Effector memory CD4-positive, alpha-beta T cell (primary cell): ENCODE results near the gene DRC1.

Experiments used
- DNase-seq, 3 donors: peaks; one replicate each; pipeline ENCODE4 v3.0.0-alpha.2; 2020
- H3K27ac ChIP-seq: 2 replicates; pipeline ENCODE4 v1.7.0; 2013; ENCODE audit warnings: mild to moderate bottlenecking, low read length, moderate library complexity; ENCODE audit not compliant: insufficient read depth, poor library complexity, severe bottlenecking
- H3K27me3 ChIP-seq: replicated peaks from 2 replicates; pipeline ENCODE4 v1.7.0; 2013; ENCODE audit warnings: mild to moderate bottlenecking, low read length; ENCODE audit not compliant: insufficient read depth, control insufficient read depth, poor library complexity, severe bottlenecking
- H3K36me3 ChIP-seq: 2 replicates; pipeline ENCODE4 v1.7.0; 2013; ENCODE audit warnings: mild to moderate bottlenecking, low read length, moderate library complexity; ENCODE audit not compliant: control insufficient read depth, insufficient read depth
- H3K4me1 ChIP-seq: 2 replicates; pipeline ENCODE4 v1.7.0; 2013; ENCODE audit warnings: low read length, mild to moderate bottlenecking; ENCODE audit not compliant: control insufficient read depth, insufficient read depth, poor library complexity, severe bottlenecking
- H3K4me3 ChIP-seq: 2 replicates; pipeline ENCODE4 v1.7.0; 2013; ENCODE audit warnings: low read length, low read depth, mild to moderate bottlenecking; ENCODE audit not compliant: insufficient read depth, poor library complexity, severe bottlenecking
- H3K9me3 ChIP-seq: 2 replicates; pipeline ENCODE4 v1.7.0; 2013; ENCODE audit warnings: mild to moderate bottlenecking, low read length, moderate library complexity; ENCODE audit not compliant: control insufficient read depth

The DRC1 gene

DNA sequence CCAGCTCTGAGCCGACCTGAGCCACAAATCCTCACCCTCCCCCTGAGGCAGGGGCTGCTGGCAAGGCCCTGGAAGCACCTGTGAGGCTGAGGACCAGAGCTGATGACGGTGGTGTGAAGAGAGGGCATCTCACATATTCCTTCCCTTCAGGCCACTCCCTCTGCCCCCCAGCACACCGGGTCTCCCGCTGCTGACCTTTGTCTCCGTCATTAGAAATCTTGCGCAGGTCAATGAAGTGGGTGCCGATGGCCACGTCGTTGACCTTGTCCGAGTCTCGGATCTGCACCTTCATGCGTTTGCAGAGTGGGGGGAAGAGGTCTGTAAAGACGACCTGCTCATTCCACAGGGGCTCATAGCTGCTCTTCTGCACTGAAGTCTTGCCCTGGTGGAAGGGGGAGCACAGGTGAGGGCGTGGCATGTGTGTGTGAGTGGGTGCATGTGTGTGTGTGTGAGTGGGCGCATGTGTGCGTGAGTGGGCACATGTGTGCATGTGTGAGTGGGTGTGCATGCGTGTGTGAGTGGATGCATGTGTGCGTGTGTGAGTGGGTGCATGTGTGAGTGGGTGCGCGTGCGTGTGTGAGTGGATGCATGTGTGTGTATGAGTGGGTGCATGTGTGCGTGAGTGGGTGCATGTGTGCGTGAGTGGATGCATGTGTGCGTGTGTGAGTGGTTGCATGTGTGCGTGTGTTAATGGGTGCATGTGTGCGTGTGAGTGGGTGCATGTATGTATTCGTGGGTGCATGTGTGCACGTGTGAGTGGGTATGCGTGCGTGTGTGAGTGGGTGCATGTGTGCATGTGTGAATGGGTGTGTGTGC, 80.7 kb downstream of the DRC1 start:
- no peaks in the 10 kb centered on the region for H3K27me3 ChIP-seq
- no peak overlapping the region for H3K27ac ChIP-seq
- no peak for DNase-seq
- no peaks in the 10 kb centered on the region for H3K9me3 ChIP-seq
- no peaks in the 10 kb centered on the region for H3K36me3 ChIP-seq
- H3K4me1 ChIP-seq = no peaks in the 10 kb centered on the region
- no peak overlapping the region for H3K4me3 ChIP-seq

DNA sequence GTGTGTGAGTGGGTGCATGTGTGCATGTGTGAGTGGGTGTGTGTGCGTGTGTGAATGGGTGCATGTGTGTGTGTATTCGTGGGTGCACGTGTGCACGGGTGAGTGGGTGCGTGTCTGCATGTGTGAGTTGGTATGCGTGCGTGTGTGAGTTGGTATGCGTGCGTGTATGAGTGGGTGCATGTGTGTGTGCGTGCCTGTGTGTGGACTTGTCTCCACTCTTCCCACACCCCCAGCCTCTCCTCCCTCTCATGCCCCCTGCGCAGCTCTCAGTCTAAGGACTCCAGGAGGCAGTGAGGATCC, 81.3 kb downstream of the DRC1 start:
- H3K36me3 ChIP-seq = no peaks in the 10 kb centered on the region
- DNase-seq = no peak
- H3K27me3 ChIP-seq = no peaks in the 10 kb centered on the region
- H3K4me3 ChIP-seq = no peak overlapping the region
- no peaks in the 10 kb centered on the region for H3K9me3 ChIP-seq
- H3K4me1 ChIP-seq = no peaks in the 10 kb centered on the region
- H3K27ac ChIP-seq = no peak overlapping the region

DNA sequence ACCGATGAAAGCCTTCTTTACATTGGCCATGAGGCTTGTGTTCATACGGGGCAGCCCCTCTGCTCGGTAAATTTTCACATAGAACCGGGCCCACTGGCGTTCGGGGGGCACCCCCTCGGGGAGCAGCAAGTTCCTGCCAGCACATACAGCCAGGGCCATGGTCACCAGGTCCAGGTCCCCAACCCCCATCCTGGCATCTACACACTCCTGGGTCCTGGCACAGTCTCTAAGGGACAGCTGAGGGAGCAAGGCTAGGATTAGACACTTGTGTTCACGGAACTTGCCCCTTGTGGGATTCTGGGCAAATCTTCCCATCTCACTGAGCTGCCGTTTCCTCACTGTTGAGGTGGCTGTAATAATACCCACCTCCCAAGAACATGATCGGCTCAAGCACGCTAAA, 81.8 kb downstream of the DRC1 start:
- no peaks in the 10 kb centered on the region for H3K36me3 ChIP-seq
- H3K4me3 ChIP-seq = no peak overlapping the region
- no peaks in the 10 kb centered on the region for H3K9me3 ChIP-seq
- H3K27ac ChIP-seq = no peak overlapping the region
- no peaks in the 10 kb centered on the region for H3K27me3 ChIP-seq
- H3K4me1 ChIP-seq = no peaks in the 10 kb centered on the region
- DNase-seq = no peak

DNA sequence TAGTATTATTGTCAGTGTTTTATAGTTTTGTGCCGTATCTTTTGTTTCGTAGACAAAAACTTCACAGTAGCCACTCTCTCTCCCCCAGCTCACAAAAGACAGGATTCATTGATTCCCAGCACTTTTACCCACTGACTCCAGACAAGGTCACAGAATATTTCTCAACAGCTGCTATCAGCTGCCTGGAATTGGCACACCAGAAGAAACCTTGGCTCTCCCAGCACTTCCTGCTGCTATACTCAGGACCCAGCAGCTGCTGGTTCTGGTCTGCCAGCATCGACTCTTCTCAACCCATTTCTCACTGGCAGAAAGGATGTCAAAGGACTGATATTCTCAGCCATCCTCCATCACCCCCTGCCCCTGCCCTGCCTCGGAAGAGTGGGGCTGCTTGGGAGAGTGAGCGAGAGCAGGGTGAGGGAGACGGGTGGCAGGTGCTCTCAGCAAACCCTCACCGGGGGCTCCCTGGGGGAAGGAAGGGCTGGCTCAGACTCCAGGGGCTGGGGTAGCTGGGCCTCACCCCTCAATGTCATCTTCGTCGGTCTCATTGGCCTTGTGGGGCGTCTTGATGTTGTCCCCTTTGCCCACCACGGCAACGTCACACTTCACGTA, 82.3 kb downstream of the DRC1 start:
- H3K4me3 ChIP-seq = no peak overlapping the region
- no peak overlapping the region for H3K27ac ChIP-seq
- no peaks in the 10 kb centered on the region for H3K9me3 ChIP-seq
- H3K36me3 ChIP-seq = no peaks in the 10 kb centered on the region
- no peaks in the 10 kb centered on the region for H3K4me1 ChIP-seq
- no peaks in the 10 kb centered on the region for H3K27me3 ChIP-seq
- DNase-seq = no peak

DNA sequence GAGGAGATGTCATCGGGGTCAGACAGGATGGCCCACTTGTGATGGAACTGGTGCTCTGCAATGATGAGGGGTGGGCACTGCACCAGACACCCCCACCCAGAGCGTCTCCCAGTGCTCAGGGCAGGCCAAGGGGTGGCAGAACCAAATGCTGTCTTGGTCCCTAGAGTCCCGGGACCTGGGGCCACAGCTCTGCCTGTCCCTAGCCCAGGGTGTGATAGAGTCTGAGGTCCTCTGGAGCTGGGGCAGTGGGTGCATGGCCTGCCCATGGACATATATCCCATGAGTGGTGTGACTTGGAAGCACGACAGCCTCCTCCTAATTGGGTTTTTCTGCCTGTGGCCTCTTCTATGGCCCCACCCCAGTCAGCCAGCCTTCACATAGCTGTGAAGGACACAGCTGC, 82.9 kb downstream of the DRC1 start:
- Histone ChIP-seq H3K27me3 (no peaks in the 10 kb centered on the region), H3K27ac (no peak overlapping the region), H3K9me3 (no peaks in the 10 kb centered on the region), H3K4me3 (no peak overlapping the region), H3K4me1 (no peaks in the 10 kb centered on the region), H3K36me3 (no peaks in the 10 kb centered on the region)
- DNase-seq = no peak

DNA sequence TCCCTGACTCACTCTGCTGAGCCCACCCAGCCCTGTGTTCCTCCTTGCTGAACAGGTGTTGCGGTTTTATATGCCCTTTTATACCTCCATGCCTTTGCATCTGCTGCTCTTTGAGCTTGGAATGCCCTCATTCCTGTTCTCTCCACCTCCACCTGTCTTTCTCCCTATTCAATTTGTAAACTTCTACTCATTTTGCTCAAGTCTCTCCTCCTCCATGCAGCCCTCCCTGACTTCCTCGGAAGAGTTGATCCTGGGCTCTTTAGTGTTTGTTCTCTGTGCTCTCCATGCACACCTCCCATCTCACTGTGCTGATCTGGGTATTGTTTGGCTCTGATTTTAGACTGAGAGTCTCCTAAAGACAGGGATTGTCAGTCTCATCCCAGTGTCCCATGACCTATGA, 83.4 kb downstream of the DRC1 start:
- Histone ChIP-seq H3K27ac (no peak overlapping the region), H3K36me3 (no peaks in the 10 kb centered on the region), H3K4me1 (no peaks in the 10 kb centered on the region), H3K27me3 (no peaks in the 10 kb centered on the region), H3K4me3 (no peak overlapping the region), H3K9me3 (no peaks in the 10 kb centered on the region)
- no peak for DNase-seq

DNA sequence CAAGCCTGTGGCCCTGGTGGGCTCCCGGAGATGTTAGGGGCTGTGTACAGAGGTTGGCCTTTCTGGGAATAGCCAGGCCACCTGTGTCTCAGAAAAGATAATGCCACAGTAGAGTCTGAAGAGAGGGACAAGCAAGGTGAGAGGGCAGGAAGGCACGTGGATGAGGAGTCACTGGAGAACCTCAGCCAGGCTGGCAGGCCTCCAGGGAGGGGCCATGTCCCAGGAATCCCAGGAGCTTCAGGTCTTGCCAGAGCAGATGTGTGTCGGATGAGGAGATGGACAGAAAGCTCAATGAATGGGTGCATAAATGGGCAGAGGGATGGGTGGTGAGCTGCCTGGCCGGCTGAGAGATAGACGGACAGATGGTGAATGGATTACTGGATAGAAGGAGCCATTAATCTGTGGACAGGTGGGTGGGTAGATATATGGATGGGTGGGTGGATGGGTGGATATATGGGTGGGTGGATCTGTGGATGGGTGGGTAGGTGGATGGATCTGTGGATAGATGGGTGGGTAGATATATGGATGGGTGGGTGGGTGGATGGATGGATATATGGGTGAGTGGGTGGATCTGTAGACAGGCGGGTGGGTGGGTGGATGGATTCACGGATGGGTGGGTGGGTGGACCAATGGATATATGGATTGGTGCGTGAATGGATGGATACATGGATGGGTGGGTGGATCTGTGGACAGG, 84.2 kb downstream of the DRC1 start:
- Histone ChIP-seq H3K27ac (no peak overlapping the region), H3K4me1 (no peaks in the 10 kb centered on the region), H3K36me3 (no peaks in the 10 kb centered on the region), H3K27me3 (no peaks in the 10 kb centered on the region), H3K9me3 (no peaks in the 10 kb centered on the region), H3K4me3 (no peak overlapping the region)
- DNase-seq = no peak

DNA sequence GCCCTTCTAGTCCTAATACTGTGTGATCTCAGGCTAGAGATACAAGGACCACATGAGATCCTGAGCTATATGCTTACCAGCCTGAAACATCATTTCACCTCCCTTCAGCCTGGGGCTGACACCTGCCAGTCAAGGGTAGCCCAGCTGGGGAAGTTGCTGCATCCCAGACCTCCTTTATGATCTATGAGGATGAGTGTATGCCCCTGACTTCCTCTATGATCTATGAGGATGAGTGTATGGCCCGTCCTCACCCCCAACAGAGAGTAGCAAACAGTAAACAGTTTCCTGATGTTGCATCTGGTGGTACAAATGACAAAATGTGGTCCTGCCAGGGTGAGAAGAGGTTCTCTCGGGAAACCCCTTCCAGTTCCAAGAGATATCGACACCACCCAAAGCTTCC, 85.1 kb downstream of the DRC1 start:
- Histone ChIP-seq H3K27me3 (no peaks in the 10 kb centered on the region), H3K4me1 (no peaks in the 10 kb centered on the region), H3K27ac (no peak overlapping the region), H3K36me3 (no peaks in the 10 kb centered on the region), H3K4me3 (no peak overlapping the region), H3K9me3 (no peaks in the 10 kb centered on the region)
- DNase-seq = no peak

DNA sequence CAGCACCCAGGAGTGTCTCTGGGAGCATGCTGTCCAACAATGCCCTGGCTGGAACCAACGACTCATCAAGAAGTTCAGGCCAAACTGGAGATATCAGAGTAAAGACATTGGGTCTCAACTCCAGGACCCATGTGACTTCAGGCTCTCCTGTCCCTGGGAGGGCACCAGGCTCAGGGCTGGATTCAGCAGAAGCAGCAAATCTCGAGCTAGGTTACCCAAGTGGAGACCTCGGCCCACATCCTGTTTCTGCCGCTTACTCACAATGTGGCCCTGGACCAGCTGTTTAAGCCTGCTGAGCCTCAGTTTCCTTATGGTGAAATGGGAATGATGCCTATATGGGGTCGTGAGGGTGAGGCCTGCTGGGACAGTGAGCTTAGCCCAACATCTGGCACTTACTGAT, 85.5 kb downstream of the DRC1 start:
- DNase-seq = no peak
- H3K27me3 ChIP-seq = no peaks in the 10 kb centered on the region
- no peaks in the 10 kb centered on the region for H3K36me3 ChIP-seq
- no peaks in the 10 kb centered on the region for H3K9me3 ChIP-seq
- no peak overlapping the region for H3K27ac ChIP-seq
- no peaks in the 10 kb centered on the region for H3K4me1 ChIP-seq
- no peak overlapping the region for H3K4me3 ChIP-seq

DNA sequence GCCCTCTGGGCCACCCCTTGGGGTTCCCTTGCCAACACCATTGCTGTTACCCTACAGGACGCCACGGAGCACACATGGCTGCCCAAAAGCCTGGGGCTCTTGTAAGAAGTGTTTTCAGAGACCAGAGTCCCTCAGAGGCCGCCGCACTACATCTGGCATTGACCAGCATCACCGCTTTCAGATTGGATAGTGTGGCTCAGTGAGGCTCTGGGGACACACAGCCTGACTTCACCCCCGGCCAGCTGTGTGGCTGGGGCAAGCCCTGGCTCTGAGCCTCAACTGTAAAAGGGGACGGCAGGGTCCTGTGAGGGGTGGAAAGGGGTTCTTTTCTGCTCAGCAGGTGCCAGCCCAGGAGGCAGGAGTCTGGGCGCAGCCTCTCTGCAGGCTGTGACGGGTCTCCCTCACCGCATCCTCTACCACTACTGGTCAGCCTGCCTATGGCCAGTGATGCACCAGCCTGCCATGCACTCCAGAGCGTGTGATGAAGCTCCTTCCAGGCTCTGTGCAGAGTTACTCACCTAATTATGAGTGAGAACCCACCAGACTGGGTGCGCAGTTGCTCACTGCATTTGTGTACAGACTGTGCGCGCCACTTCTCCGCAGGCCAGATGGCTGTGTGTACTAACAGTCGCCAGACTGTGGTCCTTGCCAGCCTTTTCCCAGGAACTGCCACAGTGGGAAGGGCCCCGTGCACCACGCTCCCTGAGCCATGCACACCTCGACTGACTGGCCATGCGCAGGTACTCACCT, 86.9 kb downstream of the DRC1 start:
- H3K9me3 ChIP-seq = no peaks in the 10 kb centered on the region
- H3K27me3 ChIP-seq = no peaks in the 10 kb centered on the region
- H3K36me3 ChIP-seq = no peaks in the 10 kb centered on the region
- H3K4me3 ChIP-seq = no peak overlapping the region
- no peak overlapping the region for H3K27ac ChIP-seq
- DNase-seq = no peak
- H3K4me1 ChIP-seq = no peaks in the 10 kb centered on the region
